Calu3 (cell line): ENCODE data around the gene KCNE3. TPM values are rescaled to one million over a fixed set of nuclear protein-coding genes. Genes with fewer than 3 reads are reported as not detected.

Experiments
- BruUV-seq: library from RNA; stranded (reverse); fragments of 400-500 nt; replicated peaks from 2 replicates; lab custom pipeline; 2021; lab: Mats Ljungman, UMichigan
- CTCF ChIA-PET: fragments of 300-600 bp; sonication (Branson Sonifier 250); formaldehyde crosslinking; loops from one replicate; lab custom pipeline; 2022; ENCODE audit warnings: antibody characterized with exemption; lab: Charles Lee
- DNase-seq: peaks from one replicate; pipeline ENCODE4 v3.0.0; 2022
- H3K27ac Mint-ChIP-seq: one replicate; pipeline ENCODE4 v1.8.0; 2022; ENCODE audit warnings: mixed read lengths; ENCODE audit not compliant: unreplicated experiment
- H3K27me3 Mint-ChIP-seq: one replicate; pipeline ENCODE4 v1.8.0; 2022; ENCODE audit warnings: mixed read lengths; ENCODE audit not compliant: unreplicated experiment
- H3K36me3 Mint-ChIP-seq: one replicate; pipeline ENCODE4 v1.8.0; 2022; ENCODE audit warnings: mild to moderate bottlenecking, moderate library complexity, mixed read lengths; ENCODE audit not compliant: insufficient read depth, unreplicated experiment
- H3K4me1 Mint-ChIP-seq: one replicate; pipeline ENCODE4 v1.8.0; 2022; ENCODE audit warnings: mild to moderate bottlenecking, low read depth, mixed read lengths; ENCODE audit not compliant: unreplicated experiment
- H3K4me3 Mint-ChIP-seq: one replicate; pipeline ENCODE4 v1.8.0; 2022; ENCODE audit warnings: mild to moderate bottlenecking, low read depth, moderate library complexity, mixed read lengths; ENCODE audit not compliant: unreplicated experiment
- H3K9me3 Mint-ChIP-seq: one replicate; pipeline ENCODE4 v1.8.0; 2022; ENCODE audit warnings: low read depth, mixed read lengths; ENCODE audit not compliant: unreplicated experiment
- intact Hi-C: fragments of 100-400 bp; cut with micrococcal nuclease; formaldehyde crosslinking; loops from one replicate; pipeline ENCODE4 v1.10.0; 2022; ENCODE audit not compliant: unreplicated experiment
- total RNA-seq: library from RNA; stranded (reverse); gene quantifications from 2 replicates; pipeline ENCODE4 v1.2.3, GENCODE V29; 2022
- TF ChIP-seq, protein P1 (sequence below): fragments of 200-600 bp; IDR thresholded peaks from one replicate; pipeline ENCODE4 v1.8.0; 2022; ENCODE audit warnings: antibody characterized with exemption; ENCODE audit not compliant: unreplicated experiment

The KCNE3 gene
- total RNA-seq, 1 experiment from 2014 or later = 1.5 TPM

GRCh38 chr11:74504100-74504691, 36.8 kb upstream of the KCNE3 start:
- peak overlapping the region; percentile 97 for H3K27ac Mint-ChIP-seq
- peaks cover 11% of the 10 kb centered on the region for H3K4me1 Mint-ChIP-seq
- CTCF ChIA-PET = interaction anchor here (0.9 to 2.0 kb wide), 4 partner anchors 9 to 42 kb away, joined by 3 to 8 read pairs (median 4); partner anchors contain the start of gene LIPT2
- BruUV-seq = no TSS peak
- H3K4me3 Mint-ChIP-seq = peak overlapping the region; percentile 47
- TF ChIP-seq, protein P1, sequence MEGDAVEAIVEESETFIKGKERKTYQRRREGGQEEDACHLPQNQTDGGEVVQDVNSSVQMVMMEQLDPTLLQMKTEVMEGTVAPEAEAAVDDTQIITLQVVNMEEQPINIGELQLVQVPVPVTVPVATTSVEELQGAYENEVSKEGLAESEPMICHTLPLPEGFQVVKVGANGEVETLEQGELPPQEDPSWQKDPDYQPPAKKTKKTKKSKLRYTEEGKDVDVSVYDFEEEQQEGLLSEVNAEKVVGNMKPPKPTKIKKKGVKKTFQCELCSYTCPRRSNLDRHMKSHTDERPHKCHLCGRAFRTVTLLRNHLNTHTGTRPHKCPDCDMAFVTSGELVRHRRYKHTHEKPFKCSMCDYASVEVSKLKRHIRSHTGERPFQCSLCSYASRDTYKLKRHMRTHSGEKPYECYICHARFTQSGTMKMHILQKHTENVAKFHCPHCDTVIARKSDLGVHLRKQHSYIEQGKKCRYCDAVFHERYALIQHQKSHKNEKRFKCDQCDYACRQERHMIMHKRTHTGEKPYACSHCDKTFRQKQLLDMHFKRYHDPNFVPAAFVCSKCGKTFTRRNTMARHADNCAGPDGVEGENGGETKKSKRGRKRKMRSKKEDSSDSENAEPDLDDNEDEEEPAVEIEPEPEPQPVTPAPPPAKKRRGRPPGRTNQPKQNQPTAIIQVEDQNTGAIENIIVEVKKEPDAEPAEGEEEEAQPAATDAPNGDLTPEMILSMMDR = no peak
- no peaks in the 10 kb centered on the region for H3K27me3 Mint-ChIP-seq
- no peaks in the 10 kb centered on the region for H3K9me3 Mint-ChIP-seq
- intact Hi-C loops = loop anchor here (5.0 kb wide), 1 partner anchor 43 kb away; no protein-coding TSS in a partner anchor
- H3K36me3 Mint-ChIP-seq = peaks cover 9% of the 10 kb centered on the region
- no peak for DNase-seq

DNA sequence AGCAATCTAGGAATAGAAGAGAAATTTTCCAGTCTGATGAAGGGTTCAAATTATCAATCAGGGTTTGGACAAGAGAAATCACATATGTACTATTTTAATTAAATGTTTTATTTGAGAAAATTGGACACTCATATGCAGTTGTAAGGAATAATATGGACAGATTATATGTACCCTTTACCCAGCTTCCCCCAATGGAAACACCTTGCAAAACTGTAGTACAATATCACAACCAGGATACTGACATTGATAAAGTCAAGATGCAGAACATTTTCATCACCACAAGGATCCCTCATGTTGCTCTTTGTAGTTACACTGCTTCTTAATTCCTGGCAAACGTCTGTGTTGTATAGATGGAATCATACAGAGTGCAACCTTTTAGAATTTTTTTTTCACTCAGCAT, 27.6 kb upstream of the KCNE3 start:
- Mint-ChIP-seq H3K27ac (no peak overlapping the region), H3K4me3 (no peak overlapping the region), H3K4me1 (peaks cover 21% of the 10 kb centered on the region), H3K36me3 (peaks cover 18% of the 10 kb centered on the region), H3K9me3 (peaks cover 3% of the 10 kb centered on the region), H3K27me3 (no peaks in the 10 kb centered on the region)
- CTCF ChIA-PET = interaction anchor here (0.9 kb wide), 1 partner anchor 9 kb away, joined by 3 read pairs; no protein-coding TSS in a partner anchor
- intact Hi-C loops = loop anchor here (1.0 kb wide), 1 partner anchor 10 kb away; no protein-coding TSS in a partner anchor
- TF ChIP-seq, protein P1 = no peak
- DNase-seq = no peak
- BruUV-seq = no TSS peak

- CTCF ChIA-PET = interaction anchor here (0.6 to 2.3 kb wide), 10 partner anchors 10 to 77 kb away, joined by 3 to 20 read pairs (median 6); no protein-coding TSS in a partner anchor
- Mint-ChIP-seq H3K4me1 (peaks cover 22% of the 10 kb centered on the region), H3K36me3 (peaks cover 18% of the 10 kb centered on the region), H3K27me3 (no peaks in the 10 kb centered on the region), H3K27ac (peak overlapping the region; percentile 90), H3K4me3 (peak overlapping the region; percentile 67), H3K9me3 (peaks cover 3% of the 10 kb centered on the region)
- TF ChIP-seq, protein P1 = no peak
- intact Hi-C loops = loop anchor here (1.0 kb wide), 1 partner anchor 11 kb away; no protein-coding TSS in a partner anchor
- peak; percentile 29 for DNase-seq
- TSS peak; percentile 34 for BruUV-seq
Measured at GRCh38 chr11:74493791-74494630, 26.7 kb upstream of the KCNE3 start.

DNA sequence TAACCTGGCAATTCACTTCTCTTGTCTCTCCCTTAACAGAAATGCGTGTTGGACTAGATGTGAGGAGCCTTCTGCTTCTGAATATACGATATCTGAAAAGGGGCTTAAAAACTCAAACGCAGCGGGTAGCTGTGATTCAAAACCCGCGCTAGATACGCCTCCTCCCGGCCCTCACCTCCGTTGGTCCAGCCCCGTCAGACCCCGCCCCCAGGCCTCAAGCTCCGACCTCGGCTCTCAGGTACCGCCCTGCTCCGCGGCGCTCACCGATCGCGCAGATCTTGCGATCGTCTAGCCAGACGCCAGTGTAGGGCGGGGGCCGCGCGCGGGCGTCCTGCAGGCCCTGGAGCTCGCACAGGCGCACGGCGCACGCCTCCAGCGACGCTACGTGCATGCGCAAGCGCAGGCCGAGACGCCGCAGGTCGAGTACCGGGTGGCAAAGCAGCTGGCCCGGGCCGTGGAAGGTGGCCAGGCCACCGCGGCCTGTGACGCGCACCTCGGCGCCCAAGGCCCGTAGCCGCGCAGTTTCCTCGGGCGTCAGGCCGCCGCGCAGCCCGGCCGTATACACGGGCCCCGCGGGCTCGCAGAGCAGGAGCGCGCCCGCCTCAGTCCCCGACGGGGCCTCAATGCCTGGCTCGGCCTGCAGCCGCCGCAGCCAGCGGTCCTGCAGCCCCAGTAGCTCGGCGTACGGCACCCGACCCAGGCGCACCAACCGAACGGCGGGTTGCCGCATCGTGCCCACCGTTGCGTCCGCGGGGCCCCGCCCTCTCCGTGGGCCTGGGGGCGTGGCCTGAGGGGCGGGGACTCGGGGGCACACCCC, 25.8 kb upstream of the KCNE3 start, which contains the start of gene LIPT2:
TSS of gene LIPT2 (minus strand) at position 751 of the 817 bp plus-strand sequence. CDS start at position 730, 21 bp downstream.
- Mint-ChIP-seq H3K27me3 (no peaks in the 10 kb centered on the region), H3K36me3 (peaks cover 18% of the 10 kb centered on the region), H3K9me3 (peaks cover 3% of the 10 kb centered on the region), H3K27ac (peak within 1 kb of the TSS; percentile 90), H3K4me3 (peak within 1 kb of the TSS; percentile 67), H3K4me1 (peaks cover 30% of the 10 kb centered on the region)
- peak; percentile 98 for DNase-seq
- BruUV-seq = no TSS peak
- intact Hi-C loops = no loop called here
- TF ChIP-seq, protein P1 = no peak
- CTCF ChIA-PET = interaction anchor here (0.6 to 2.3 kb wide), 15 partner anchors 11 to 356 kb away, joined by 3 to 20 read pairs (median 4); partner anchors contain the start of gene PGM2L1
